ENCODE measurements around the gene CDH12.
"Not testable (repeated sequence)": the region's sequence is repeated elsewhere in the genome, so short reads cannot be mapped to it uniquely, and the experiment has no call there.

The CDH12 gene

GRCh38 chr5:22779499-22779898 lies 73.6 kb downstream of the CDH12 start:
- DNase-seq: no peak
- in situ Hi-C loops (cut with MboI; ENCODE audit: low pct_unique_long_range_greater_than_20kb, low sequenced_read_pairs): no loop called here

- in situ Hi-C loops (cut with MboI; ENCODE audit: low pct_unique_long_range_greater_than_20kb, low sequenced_read_pairs): no loop called here
- DNase-seq: no peak
Observed at GRCh38 chr5:22776285-22776684, 76.9 kb downstream of the CDH12 start.

GRCh38 chr5:22774214-22774613 lies 78.9 kb downstream of the CDH12 start:
- in situ Hi-C loops (cut with MboI; ENCODE audit: low pct_unique_long_range_greater_than_20kb, low sequenced_read_pairs): not testable (repeated sequence)

GRCh38 chr5:22764736-22765135 lies 88.4 kb downstream of the CDH12 start:
- in situ Hi-C loops (cut with MboI; ENCODE audit: low pct_unique_long_range_greater_than_20kb, low sequenced_read_pairs): no loop called here
- DNase-seq: no peak

More at GRCh38 chr5:22774214-22774613, 78.9 kb downstream of the CDH12 start:
- DNase-seq: not testable (repeated sequence)

- no peak for DNase-seq
- in situ Hi-C loops (cut with MboI; ENCODE audit: low pct_unique_long_range_greater_than_20kb, low sequenced_read_pairs): no loop called here
Observed at GRCh38 chr5:22757776-22758175, 95.4 kb downstream of the CDH12 start.

GRCh38 chr5:22754155-22754554 lies 99.0 kb downstream of the CDH12 start:
- no peak for DNase-seq
- in situ Hi-C loops (cut with MboI; ENCODE audit: low pct_unique_long_range_greater_than_20kb, low sequenced_read_pairs): no loop called here

- DNase-seq: no peak
- in situ Hi-C loops (cut with MboI; ENCODE audit: low pct_unique_long_range_greater_than_20kb, low sequenced_read_pairs): no loop called here
Observed at GRCh38 chr5:22751536-22751935, 101.6 kb downstream of the CDH12 start.

GRCh38 chr5:22736443-22737003 lies 116.6 kb downstream of the CDH12 start:
- DNase-seq: no peak
- in situ Hi-C loops (cut with MboI; ENCODE audit: low pct_unique_long_range_greater_than_20kb, low sequenced_read_pairs): no loop called here

GRCh38 chr5:22734907-22735306 lies 118.2 kb downstream of the CDH12 start:
- in situ Hi-C loops (cut with MboI; ENCODE audit: low pct_unique_long_range_greater_than_20kb, low sequenced_read_pairs): no loop called here
- DNase-seq: no peak

GRCh38 chr5:22728610-22729009 lies 124.5 kb downstream of the CDH12 start:
- no peak for DNase-seq
- in situ Hi-C loops (cut with MboI; ENCODE audit: low pct_unique_long_range_greater_than_20kb, low sequenced_read_pairs): no loop called here

- DNase-seq: no peak
- in situ Hi-C loops (cut with MboI; ENCODE audit: low pct_unique_long_range_greater_than_20kb, low sequenced_read_pairs): no loop called here
Observed at GRCh38 chr5:22722491-22722890, 130.7 kb downstream of the CDH12 start.

- in situ Hi-C loops (cut with MboI; ENCODE audit: low pct_unique_long_range_greater_than_20kb, low sequenced_read_pairs): no loop called here
- DNase-seq: no peak
Observed at GRCh38 chr5:22722056-22722455, 131.1 kb downstream of the CDH12 start.

GRCh38 chr5:22719842-22720241 lies 133.3 kb downstream of the CDH12 start:
- DNase-seq: no peak

GRCh38 chr5:22710660-22711059 lies 142.5 kb downstream of the CDH12 start:
- DNase-seq: no peak
- in situ Hi-C loops (cut with MboI; ENCODE audit: low pct_unique_long_range_greater_than_20kb, low sequenced_read_pairs): no loop called here

More at GRCh38 chr5:22719842-22720241, 133.3 kb downstream of the CDH12 start:
- in situ Hi-C loops (cut with MboI; ENCODE audit: low pct_unique_long_range_greater_than_20kb, low sequenced_read_pairs): no loop called here

GRCh38 chr5:22709743-22710142 lies 143.4 kb downstream of the CDH12 start:
- in situ Hi-C loops (cut with MboI; ENCODE audit: low pct_unique_long_range_greater_than_20kb, low sequenced_read_pairs): no loop called here
- DNase-seq: no peak

GRCh38 chr5:22708770-22709328 lies 144.3 kb downstream of the CDH12 start:
- in situ Hi-C loops (cut with MboI; ENCODE audit: low pct_unique_long_range_greater_than_20kb, low sequenced_read_pairs): no loop called here
- DNase-seq: no peak

- DNase-seq: no peak
- in situ Hi-C loops (cut with MboI; ENCODE audit: low pct_unique_long_range_greater_than_20kb, low sequenced_read_pairs): no loop called here
Observed at GRCh38 chr5:22706901-22707300, 146.2 kb downstream of the CDH12 start.

GRCh38 chr5:22699319-22699718 lies 153.8 kb downstream of the CDH12 start:
- in situ Hi-C loops (cut with MboI; ENCODE audit: low pct_unique_long_range_greater_than_20kb, low sequenced_read_pairs): no loop called here
- no peak for DNase-seq

GRCh38 chr5:22693121-22693520 lies 160.0 kb downstream of the CDH12 start:
- in situ Hi-C loops (cut with MboI; ENCODE audit: low pct_unique_long_range_greater_than_20kb, low sequenced_read_pairs): no loop called here
- no peak for DNase-seq

GRCh38 chr5:22683050-22683449 lies 170.1 kb downstream of the CDH12 start:
- DNase-seq: no peak
- in situ Hi-C loops (cut with MboI; ENCODE audit: low pct_unique_long_range_greater_than_20kb, low sequenced_read_pairs): no loop called here

- no peak for DNase-seq
- in situ Hi-C loops (cut with MboI; ENCODE audit: low pct_unique_long_range_greater_than_20kb, low sequenced_read_pairs): no loop called here
Observed at GRCh38 chr5:22678886-22679285, 174.3 kb downstream of the CDH12 start.

Measured in KBM-7 (cell line).